ENCODE measurements around the gene GCNA.

The GCNA gene

DNA sequence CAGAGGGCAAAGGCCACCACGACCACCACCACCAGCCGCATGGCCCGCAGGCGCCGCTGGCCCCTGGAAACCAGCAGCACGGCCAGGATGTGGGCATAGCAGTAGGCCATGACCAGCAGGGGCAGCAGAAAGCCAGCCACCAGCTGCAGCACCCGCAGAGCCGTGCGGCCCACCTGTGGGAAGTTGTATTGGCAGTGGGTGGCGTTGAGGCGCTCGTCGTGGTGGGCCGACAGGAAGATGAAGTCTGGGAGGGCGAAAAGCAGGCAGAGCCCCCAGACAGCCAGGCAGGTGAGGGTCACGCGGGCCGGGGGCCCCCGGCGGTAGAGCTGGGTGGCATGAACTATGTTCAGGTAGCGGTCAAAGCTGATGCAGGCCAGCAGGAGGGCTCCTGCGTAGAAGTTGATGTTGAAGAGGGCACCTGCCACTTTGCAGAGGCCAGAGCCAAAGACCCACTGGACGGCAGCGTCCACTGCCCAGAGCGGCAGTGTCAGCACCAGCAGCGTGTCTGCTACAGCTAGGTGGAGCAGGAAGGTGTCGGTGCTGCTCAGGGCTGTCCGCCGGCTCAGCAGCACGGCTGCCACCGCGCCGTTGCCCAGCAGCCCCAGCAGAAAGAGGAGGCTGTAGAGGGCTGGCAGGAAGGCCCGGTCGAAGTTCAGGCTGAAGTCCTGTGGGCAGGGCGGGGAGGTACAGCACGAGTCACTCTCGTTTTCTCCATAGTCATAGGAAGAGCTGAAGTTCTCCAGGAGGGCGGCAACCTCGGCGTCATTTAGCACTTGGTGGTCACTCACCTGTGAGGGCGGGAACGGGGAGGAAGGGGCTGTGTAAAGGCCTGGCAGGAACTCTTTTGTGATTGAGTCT lies 38.7 kb downstream of the GCNA start:
- DNase-seq, result no peak

DNA sequence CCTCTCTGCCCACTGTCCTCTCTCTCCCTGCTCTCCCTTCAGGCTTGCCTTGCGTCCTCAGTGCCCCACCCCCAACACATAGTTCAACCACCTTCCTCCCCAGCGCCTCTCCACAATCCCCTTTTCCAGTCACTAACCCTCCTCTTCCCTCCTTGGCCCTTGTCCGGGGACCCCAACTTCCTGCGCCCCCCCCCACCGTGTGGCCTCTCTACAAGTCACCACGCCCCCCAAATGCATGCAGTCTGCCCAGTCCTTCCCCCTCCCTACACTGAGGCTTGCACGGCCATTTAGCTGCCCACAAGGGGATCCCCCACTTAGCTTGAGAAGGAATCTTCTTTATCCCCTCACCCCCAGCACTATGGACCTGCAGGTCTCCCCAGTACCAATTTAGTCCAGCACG lies 39.5 kb downstream of the GCNA start:
- DNase-seq, result no peak

DNA sequence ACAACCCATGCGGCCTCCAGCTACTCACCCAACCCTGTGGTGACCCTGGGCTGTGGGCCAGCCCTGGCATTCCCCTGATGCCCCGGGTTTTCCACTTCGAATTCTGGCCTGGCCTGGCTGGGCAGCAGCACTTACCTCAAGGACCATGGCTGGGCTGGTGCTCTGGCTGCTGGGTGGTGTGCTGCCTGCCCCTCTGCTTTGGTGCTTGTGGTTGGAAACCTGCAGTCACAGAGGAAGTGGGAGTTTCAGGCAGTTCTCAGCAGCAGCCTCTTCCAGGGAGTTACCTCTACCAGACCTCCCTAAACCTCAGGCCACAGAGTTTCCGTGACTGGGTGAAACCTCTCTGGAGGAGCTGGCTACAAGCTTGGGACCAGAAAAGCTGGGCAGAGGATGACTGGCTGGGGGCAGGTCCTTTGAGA lies 40.1 kb downstream of the GCNA start, which contains the start of gene CXCR3:
Gene CXCR3 (minus strand): TSS at position 209 of the 419 bp plus-strand sequence. CDS start 62 bp downstream, at position 147.
- no peak for DNase-seq

DNA sequence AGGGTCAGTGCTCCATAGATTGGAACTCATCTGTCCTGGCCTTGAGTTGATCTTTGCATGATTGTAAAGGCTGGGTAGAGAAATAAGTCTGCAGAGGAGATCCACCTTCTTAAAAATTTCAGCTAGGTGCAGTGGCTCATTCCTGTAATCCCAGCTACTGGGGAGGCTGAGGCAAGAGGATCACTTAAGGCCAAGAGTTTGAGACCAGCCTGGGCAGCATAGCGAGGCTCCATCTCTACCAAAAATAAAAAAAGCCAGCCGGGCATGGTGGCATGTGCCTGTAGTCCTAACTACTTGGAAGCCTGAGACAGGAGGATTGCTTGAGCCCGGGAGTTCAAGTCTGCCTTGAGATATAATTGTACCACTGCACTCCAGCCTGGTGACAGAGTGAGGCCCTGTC lies 40.5 kb downstream of the GCNA start:
- DNase-seq, result no peak

DNA sequence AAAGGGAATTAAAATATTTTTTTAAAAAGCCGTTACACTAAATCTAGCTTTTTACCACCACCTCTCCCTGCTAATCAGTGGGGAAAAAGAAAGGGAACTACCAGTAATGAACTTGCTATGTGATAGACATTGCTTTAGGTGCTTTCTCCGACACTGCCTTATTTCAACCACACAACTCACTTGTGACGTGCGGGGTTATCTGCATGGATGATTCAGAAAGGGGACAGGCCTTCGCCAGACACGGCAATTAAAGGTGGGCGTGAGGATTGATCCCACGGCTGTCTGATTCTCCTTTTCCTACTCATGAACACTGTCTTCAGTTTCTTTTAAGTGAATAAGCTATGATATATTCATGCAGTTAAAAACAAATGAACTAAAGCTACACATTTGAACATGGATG lies 41.0 kb downstream of the GCNA start:
- DNase-seq, result no peak

DNA sequence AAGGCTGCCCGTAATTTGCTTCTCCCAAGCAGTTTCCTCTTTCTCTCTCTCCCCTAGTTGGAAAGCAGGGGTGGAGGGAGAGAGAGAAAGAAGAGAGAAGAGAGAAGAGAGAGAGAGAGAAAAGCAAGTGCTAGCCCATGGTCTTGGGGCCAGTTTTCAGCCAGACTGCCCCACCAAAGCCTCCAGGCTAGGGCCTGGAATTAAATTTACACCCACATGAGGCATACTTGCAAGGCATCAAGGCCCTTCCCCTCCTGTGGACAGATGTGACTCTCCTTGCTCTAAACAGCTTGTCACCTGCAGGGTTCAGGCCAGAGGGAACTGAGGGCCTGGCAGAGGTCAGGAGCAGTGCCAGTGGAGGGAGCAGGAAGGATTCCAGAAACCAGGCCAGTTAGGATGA lies 41.7 kb downstream of the GCNA start:
- DNase-seq, result no peak

DNA sequence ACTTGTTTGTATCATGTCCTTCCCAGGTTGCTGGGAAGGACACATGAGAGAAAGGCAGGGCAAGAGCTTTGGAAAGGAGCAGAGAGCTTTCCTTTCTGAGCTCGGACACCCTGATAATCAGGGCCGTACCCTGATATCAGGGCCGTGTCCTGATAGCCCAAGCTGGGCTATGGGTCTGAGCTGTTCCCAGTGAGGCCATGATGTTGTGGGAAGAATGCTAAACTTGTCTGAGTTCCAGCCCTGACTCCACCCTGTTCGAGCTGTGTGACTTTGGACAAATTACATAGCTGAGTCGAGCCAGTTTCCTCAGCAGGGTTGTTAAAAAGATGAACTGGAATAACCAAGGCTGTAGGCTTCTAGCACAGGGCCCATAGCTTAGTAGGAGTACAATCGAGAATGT lies 43.4 kb downstream of the GCNA start:
- DNase-seq, result no peak

DNA sequence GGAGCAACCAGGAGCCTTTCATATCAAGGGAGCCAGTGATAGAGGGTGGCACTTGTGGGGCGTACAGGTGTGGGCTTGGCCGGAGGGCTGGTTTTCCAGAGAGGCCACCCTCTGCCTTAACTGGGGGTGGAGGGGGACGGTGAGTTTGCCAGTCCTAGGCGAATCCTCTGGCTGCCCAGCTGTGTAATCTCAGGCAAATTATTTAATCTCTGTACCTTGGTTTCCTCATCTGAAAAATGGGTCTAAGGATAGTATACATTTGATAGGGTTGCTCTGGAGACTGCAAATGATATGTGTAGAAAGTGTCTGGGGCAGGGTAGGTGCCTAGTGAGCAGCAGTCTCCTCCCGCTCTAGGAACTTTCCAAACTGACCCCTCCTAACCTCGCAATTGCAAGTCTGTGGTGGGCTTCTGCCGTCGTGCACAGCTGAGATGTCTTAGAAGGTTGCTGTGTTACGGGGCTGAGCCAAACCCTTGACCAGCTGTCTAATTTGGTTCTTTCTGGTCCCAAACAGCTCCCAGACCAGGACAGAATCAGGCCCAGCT lies 43.9 kb downstream of the GCNA start:
- no peak for DNase-seq

DNA sequence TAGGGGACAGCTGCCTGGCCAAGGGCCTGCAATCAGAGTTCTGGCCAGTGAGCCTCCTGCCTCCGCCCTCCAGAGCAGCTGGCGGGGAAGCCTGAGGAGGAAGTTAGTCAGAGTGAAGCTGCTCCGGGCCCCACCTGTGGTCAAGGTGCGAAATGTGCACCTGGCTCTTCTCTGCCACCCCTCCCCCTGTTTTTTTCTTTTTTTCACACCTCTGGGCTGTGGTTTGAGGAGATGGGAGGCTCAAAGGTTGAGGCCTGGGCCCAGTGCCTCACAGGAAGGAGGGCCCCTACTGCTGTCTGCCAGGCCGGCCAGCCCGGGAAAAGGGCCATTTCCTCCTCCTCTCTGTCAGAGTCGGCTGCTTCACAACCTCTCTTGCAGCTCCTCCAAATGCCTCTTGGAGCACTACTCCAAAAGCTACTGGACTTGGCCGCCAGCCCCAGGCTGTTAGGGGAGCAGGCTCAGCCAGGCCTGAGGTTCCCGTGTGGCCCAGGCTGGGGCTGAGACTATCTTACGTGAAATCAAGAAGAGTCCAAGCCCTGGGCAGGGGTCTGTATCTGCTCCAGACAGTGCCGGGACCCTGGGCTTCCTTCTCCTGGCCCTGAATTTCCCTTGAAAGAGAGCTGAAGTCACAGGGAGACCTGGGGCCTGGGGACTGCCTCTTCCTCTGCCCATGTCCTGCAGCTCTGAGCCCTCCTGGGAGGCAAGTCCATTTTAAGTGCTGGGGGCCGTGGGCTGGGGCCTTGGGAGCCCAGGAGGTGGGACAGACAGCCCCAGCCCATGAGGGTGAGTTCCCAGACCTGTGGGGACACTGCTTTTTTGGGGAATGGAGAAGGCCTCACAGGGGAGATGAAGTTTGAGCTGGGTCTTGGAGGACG lies 44.6 kb downstream of the GCNA start:
- peak; percentile 28 for DNase-seq

DNA sequence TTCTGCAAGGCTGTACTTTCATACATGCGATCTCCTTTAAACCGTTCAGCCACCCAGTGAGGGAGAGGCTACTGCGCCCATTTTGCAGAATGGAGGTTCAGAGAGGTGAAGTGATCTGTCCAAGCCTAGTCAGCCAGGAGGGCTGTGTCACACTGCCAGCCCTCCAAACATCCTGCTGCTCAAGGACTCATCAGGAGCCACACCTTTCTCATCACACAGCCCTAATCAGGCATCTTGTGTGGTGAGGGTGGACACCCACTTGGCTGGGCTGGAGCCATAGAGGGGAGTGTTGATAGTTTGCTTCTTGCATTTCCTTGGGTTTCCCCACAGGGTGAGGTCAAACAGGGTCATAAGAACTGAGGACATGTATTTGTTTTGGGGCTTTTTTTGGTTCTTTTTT lies 45.5 kb downstream of the GCNA start:
- DNase-seq, result no peak

DNA sequence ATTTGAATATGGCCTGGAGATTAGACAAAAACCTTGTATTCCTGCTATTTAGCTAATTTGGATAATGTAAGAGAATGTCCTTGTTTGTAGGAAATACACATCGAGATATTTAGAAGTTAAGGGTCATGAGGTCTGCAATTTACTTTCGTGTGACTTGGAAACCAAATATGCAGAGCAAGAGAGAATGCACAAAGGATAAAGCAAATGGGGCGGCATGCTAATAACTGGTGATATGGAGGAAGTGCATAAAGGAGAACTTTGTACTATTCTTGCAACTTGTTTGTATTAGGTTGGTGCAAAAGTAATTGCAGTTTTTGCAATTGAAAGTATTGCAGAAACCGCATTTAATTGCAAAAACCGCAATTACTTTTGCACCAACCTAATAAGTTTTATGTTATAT lies 47.2 kb downstream of the GCNA start:
- DNase-seq, result no peak

DNA sequence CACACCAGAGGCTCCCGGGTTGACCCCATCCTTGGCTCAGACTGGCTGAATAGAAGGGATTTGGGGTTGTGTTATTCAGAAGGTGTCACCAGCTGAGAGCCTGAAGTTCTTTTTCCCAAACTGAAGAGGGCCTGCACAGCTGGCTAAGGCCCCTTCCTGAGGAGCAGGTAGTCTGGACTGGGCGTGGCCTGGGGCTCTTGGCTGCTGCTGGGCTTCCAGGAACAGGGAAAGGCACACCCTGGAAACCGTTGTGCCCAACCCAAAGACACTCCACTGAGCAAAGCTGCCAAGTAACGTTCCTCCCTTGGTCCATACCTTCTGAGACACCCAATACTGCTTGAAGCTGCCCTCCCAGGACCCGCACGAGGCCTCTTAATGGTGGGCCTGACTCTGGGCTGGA lies 48.3 kb downstream of the GCNA start:
- no peak for DNase-seq

DNA sequence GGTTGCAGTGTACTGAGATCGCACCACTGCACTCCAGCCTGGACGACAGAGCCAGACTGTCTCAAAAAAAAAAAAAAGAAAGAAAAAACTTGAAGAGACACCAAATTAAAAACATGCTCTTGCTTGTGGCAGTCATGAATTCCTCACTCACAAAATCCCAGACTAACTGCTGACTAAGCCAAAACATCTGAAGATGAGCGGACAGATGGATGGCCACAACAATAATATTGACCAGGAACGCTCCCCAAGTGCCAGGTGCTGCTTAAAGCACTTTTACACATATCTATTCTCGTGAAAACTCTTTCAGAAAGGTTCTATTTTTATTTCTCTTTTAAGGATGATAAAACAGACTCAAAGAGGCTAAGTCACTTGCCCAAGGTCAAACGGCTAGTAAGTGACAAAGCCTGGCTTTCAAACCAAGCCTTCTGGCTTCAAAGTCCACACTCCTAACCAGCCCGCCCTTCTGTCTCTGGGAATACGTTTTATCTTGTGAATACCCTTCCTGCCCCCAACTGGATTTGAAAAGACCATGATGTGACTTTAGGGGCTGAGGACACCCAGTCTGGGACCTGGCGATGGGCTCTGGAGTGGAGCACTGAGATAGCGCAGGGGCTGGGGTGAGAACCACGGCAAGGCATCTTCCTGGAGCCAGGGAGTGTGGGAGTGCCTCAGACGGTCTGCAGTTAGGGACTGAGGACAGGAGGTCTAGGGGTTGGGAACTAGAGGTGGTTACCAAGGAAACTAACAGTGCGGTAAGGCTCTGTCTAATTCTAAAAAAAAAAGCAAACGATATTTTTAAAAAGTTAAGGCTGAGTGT lies 49.6 kb downstream of the GCNA start:
- DNase-seq, result no peak

DNA sequence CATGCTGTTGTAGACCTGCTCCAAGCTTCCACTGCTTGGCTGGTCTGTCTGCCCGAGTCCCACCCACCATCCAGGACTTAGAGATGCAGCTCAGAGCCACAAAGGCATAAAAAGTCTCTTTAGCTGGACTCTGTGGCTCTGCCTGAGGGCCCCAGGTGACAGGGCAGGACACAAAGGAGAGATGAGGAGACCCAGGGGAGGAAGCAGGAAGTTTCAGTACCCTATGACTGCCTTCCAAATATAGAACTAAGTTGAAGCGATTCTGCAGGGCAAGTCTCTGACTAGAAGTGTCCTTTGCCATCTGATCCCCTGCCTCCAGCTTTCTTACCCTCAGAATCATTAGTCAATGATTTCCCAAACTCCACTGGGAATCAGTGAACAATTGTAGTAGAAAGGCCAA lies 51.2 kb downstream of the GCNA start:
- DNase-seq, result no peak

DNA sequence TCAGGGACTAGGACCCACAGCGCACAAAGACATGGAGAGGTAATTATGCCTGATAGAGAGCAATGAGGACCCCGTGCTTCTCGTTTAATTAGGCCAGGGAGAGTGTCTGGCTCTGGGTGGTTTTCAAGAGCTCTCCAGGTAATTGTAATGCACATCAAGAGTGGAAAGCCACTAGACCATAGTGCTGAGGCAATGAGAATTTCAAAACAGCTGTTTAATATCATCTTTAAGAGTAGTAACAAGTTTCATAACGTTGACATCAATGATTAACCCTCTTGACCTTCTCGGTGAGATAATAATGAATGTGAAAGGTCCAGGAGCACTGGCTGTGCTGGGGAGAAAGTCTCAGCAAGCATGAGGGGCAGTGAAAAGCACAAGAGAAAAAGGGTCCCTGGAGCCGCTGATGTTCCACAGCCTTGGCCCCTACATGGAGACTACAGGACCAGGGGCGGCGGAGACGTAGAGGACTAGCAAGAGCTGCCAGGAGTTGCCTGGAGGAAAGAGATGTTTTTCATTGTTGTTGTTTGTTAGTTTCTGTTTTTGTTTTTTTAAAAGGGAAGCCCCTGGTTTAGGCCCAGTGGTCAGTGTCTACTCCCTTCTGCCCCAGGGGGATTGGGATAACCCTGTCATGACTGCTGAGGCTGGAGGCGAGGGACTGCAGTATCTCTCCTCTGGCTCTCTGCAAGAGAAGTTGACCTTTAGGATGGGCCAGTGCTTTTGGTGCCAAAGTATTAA lies 54.9 kb downstream of the GCNA start:
- no peak for DNase-seq

DNA sequence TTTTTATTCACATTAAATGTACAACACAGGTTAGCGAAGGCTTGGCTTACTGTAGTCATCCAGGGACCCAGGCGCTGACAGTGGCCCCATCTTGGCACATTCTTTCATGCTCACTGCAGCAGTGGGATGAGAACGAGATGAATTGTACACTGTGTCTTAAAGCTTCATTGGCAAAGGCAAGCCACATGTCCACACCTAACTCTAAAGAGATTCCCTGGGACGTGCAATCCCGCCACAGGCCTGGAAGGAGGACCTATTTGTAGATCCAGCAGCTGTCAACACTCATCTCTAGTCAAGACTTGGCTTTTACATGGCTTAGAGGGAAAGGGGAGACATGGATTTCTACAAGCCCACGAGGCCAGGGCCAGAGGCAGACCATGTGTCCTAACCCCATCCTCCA lies 56.1 kb downstream of the GCNA start:
- DNase-seq, result no peak

DNA sequence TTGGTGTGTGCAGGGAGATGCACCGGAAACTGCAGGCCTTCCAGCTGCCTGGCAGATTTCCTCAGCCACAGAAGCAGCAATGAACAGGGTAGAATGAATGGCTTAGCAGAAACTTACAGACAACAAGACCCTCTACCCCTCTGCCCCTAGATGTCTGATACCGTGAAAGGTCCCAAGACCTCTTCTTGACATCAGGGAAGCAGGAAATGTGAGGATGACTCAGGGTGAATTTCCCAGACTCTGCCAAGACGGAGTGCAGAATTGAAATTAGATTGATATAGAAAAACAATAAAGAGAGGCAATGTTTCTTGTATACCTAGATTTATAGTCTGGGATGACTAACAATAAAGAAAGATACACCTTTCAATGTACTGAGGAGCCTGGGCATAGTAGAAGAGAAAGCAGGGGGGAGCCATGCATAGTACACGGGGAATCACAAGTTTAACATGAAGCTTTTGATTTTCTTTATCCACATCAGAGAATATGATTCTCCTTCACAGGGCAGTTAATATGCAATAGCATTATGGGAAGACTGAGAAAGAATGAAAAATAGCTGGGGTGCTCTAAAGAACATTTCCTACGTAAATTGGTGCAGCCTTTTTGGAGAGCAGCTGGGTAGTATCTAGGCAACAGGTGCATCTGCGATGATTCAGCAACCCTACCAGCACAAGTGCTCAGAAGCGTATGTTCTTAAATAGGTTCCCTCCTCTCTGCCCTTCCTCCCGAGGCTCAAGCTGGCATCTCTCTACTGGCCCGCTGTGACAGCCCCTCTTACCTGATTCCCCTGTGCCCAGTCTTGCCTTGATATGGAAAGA lies 58.4 kb downstream of the GCNA start:
- DNase-seq, result no peak

DNA sequence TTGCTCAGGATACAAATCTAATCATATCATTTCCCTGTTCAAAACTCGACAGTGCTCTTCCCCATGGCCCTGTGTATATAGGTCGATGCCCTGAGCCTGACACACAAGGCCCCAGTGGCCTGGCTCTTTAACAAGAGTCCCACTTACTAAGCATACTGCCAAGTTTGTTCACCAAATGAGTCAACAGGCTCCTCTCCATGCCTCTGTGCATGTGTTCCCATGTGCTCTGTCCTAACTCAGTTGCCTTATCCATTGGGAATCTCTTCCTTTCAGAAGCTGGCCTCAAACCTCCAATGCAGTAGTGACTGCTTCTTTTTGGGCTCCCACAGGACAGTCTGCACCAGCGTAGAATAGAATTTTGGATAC lies 59.0 kb downstream of the GCNA start:
- DNase-seq, result no peak

DNA sequence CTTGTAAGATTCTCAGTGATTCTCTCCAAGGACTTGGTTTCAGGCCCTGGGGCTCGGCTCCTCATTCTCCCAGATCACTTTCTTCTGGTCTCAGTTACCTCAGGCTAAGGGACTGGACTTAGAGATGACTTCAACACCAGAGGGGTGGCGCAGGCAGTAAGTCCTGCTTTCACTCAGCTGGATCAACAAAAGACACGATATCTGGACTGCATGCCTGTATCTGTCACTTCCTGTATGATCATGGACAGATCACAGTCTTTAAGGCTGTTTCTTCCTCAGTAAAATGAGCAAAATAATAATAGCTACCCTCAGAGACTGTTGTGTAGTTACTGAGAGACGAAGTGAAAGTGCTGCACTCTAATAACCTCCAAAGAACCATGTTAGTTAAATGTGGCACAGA lies 59.6 kb downstream of the GCNA start:
- DNase-seq, result no peak

DNA sequence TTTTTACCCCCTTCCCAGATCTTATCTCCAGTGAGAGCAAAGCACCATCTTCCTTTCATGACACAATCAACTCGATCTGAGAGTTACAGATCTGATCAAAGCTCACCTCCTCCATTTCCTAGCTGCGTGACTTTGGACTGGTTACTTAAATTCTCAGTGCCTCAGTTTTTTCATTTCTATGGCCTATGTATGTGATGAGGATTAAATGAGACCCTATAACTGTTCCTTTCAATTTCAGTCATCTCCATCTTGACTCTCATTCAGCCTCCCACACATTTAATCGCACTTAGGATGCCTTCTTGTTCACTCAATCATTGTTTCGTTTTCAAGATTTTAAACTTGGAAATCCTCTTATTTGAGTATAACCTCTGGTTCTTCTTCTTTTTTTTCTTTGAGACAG lies 60.2 kb downstream of the GCNA start:
- DNase-seq, result no peak

DNA sequence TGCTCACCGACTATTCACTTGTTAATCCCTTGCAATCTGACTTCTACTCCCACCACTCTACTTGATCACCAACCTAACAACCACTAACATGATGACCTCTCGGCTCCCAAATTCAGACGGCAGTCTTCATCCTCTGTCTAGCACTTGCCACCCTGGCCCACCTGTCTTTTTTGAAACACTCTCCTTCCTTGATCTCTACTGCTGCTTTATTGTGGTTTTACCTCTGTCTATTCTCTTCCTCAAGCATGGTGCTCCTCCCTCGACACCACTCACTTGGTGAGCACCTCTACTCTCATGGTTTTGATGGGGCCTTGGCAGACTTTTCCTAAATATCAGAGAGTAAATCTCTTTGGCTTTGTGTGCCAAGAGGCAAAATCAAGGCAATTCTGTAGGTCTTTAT lies 61.8 kb downstream of the GCNA start:
- DNase-seq, result no peak
